GM10248 (cell line): Measurements from ENCODE around the gene DOCK9.

Experiments used
- CTCF ChIA-PET: fragments of 300-600 bp; sonication (Branson Sonifier 250); formaldehyde crosslinking; extraction: SDS; loops from one replicate; lab custom pipeline; 2021; ENCODE audit warnings: antibody characterized with exemption; lab: Yijun Ruan, JAX
- POLR2A ChIA-PET: fragments of 350-650 bp; sonication (Branson Sonifier 250); formaldehyde crosslinking; extraction: SDS; loops from one replicate; lab custom pipeline; 2020; ENCODE audit warnings: antibody characterized with exemption; lab: Yijun Ruan, JAX
- DNase-seq: peaks from one replicate; pipeline ENCODE4 v3.0.0; 2012; ENCODE audit errors: extremely low spot score
- TF ChIP-seq, protein P1 (sequence below): IDR thresholded peaks from 2 replicates; pipeline ENCODE4 v1.5.1; 2012; ENCODE audit warnings: mild to moderate bottlenecking, low read depth; ENCODE audit errors: extremely low read depth, missing control alignments, control extremely low read depth

Gene DOCK9

DNA sequence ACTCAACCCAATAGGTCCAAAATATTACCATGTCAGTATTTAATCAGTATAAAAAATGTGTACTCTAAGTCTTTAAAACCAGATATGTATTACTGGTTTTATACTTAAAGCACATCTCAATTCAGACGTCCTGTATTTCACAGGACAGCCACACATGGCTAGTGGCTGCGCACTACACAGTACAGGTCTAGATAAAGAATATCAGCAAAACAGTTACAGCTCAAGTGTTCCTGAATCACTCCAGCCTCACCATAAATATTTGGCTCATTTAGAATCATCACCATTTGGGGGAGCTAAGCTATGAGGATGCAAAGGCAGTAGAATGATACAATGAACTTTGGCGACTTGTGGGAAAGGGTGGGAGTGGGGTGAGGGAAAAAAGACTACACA lies 89.0 kb downstream of the DOCK9 start:
- TF ChIP-seq, protein P1, sequence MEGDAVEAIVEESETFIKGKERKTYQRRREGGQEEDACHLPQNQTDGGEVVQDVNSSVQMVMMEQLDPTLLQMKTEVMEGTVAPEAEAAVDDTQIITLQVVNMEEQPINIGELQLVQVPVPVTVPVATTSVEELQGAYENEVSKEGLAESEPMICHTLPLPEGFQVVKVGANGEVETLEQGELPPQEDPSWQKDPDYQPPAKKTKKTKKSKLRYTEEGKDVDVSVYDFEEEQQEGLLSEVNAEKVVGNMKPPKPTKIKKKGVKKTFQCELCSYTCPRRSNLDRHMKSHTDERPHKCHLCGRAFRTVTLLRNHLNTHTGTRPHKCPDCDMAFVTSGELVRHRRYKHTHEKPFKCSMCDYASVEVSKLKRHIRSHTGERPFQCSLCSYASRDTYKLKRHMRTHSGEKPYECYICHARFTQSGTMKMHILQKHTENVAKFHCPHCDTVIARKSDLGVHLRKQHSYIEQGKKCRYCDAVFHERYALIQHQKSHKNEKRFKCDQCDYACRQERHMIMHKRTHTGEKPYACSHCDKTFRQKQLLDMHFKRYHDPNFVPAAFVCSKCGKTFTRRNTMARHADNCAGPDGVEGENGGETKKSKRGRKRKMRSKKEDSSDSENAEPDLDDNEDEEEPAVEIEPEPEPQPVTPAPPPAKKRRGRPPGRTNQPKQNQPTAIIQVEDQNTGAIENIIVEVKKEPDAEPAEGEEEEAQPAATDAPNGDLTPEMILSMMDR, result no peak
- CTCF ChIA-PET, result interaction anchor here (1.4 to 1.5 kb wide), 2 partner anchors 20 to 24 kb away, joined by 3 to 5 read pairs; no protein-coding TSS in a partner anchor
- no peak for DNase-seq
- POLR2A ChIA-PET, result no interaction called here

DNA sequence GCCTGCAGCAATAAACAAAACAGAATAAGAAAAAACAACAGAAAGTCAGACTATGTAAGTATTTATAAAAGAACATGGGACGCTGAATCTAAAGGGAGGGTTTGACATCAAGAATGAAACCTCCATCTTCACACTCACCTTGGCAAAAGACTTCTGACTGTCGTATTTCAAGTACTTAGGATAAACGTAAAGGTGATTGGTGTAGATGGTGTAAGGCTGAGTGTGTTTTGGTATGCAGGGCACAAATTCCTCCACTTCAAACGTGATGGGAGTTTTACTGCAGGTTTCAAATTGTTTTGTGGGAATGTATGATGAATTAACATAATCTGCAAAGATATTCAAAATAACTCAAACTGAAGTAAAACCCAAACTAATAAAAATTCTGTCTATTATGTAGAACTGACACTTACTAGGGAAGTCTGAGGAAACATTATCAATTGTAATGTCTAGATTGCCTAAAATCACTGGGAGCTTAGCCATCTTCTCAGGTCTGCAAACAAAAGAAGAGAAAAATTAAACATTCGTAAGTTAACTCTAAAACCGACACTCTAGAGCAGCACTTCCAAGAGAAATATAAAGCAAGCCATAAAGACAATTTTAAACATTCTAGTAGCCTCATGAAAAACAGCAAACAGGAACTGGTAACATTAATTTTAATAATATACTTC lies 89.5 kb downstream of the DOCK9 start:
- no peak for DNase-seq
- CTCF ChIA-PET, result no interaction called here
- TF ChIP-seq, protein P1, result no peak
- POLR2A ChIA-PET, result no interaction called here

DNA sequence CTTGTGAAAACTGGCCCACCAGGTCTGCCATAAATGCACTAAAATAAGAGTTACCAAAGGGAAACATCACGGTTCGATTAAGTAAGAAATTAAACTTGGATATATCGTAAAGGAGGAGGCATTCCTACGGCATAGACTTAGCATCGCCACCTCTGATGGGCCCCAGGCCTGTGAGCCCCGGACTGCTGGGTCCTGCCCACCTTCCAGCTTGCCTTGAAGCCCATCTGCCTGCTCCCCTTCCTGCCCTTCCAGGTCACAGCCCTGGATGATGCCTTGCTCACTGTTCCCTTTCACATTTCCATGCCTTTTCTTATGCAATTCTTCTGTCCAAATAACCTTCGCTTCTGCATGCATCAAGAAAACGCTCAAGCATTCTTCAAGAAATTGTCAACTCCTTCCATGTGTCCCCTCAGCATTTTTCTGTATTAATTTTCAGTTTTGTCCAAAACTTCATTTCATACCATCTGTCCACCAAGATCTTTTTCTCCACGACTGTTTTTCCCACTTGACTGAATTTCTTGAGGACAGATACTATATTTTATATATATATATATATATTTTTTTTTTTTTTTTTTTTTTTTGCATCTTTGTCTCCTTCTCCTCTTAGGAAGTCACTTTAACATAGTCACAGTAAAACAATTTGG lies 91.2 kb downstream of the DOCK9 start:
- ChIA-PET CTCF (interaction anchor here (1.4 kb wide), 2 partner anchors 11 to 58 kb away, joined by 3 read pairs; no protein-coding TSS in a partner anchor), POLR2A (no interaction called here)
- no peak for DNase-seq
- TF ChIP-seq, protein P1, result no peak

DNA sequence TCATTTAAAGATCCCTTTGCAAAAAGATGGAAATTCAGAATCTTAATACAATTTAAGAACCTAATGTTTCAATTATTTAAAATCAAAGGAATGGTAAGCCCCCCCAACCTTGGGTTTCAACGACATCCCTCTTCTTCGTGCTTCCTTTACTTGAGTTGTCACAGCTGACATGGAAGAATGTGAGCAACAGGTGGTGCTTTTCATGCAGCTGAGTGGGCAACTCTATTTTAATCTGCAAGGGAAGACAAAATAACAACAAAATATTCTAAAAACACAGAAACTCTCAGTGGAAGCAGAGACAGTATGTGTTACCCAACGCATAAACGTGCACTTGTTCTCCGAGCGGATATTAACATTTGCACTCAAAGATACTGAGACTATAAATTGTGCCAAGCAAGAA lies 92.3 kb downstream of the DOCK9 start:
- POLR2A ChIA-PET, result no interaction called here
- DNase-seq, result no peak
- CTCF ChIA-PET, result interaction anchor here (1.8 kb wide), 1 partner anchor 16 kb away, joined by 6 read pairs; no protein-coding TSS in a partner anchor
- TF ChIP-seq, protein P1, result no peak

DNA sequence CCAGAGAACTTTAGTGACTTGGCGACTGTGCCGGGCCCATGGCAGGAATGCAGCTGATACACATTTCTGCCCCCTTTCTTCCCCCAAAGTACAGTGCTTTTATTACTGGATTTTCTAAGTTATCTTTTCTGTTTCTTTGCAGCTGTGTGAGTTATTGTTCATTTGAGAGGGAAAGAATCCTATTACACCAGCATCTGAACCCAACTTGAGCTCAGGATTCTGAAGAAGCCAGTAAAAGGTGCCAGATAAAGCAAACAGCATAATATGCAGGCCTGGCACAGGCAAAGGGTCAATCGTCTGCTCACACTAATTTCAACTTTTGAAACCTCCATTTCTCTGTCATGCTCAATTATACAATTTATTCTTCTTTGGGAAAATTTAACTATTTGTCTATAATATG lies 93.9 kb downstream of the DOCK9 start:
- ChIA-PET CTCF (interaction anchor here (1.8 kb wide), 1 partner anchor 14 kb away, joined by 6 read pairs; no protein-coding TSS in a partner anchor), POLR2A (no interaction called here)
- DNase-seq, result no peak
- TF ChIP-seq, protein P1, result no peak

DNA sequence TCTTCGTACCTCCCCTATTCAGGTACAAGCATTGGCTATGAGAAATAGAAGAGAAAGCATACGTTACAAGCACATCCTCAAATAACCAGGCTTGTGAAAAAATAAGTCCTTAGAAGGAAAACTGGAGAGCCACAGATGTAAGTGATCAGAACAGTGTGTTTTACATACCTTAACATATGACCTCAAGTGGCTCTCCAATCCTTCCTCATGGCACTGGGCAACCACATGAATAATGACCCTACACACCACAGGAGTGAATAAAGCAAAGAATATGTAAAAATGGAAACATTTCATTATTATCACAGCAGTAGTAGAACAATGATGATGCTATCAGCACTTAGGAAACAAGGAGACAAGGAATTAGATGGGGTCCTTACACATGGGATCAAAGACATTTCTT lies 96.5 kb downstream of the DOCK9 start:
- DNase-seq, result no peak
- TF ChIP-seq, protein P1, result no peak
- POLR2A ChIA-PET, result no interaction called here
- CTCF ChIA-PET, result interaction anchor here (1.4 kb wide), 1 partner anchor 16 kb away, joined by 3 read pairs; no protein-coding TSS in a partner anchor
